Mesendoderm (in vitro differentiated cells): ENCODE data around the gene AFF3.

ENCODE experiments used
- DNase-seq: peaks from one replicate; pipeline ENCODE4 v3.0.0; 2013
- H2AK5ac ChIP-seq: 2 replicates; pipeline ENCODE4 v1.6.1; 2013; ENCODE audit warnings: low read length, inconsistent platforms
- H2BK120ac ChIP-seq: 2 replicates; pipeline ENCODE4 v1.6.1; 2013; ENCODE audit warnings: low read depth, mild to moderate bottlenecking, low read length, moderate library complexity, mixed read lengths
- H2BK15ac ChIP-seq: replicated peaks from 2 replicates; pipeline ENCODE4 v1.6.1; 2013; ENCODE audit warnings: low read depth, mild to moderate bottlenecking, moderate library complexity
- H2BK5ac ChIP-seq: 2 replicates; pipeline ENCODE4 v1.6.1; 2013; ENCODE audit warnings: low read length, inconsistent platforms
- H3K18ac ChIP-seq: 2 replicates; pipeline ENCODE4 v1.6.1; 2013; ENCODE audit warnings: mild to moderate bottlenecking, low read length, mixed read lengths
- H3K23ac ChIP-seq: one replicate; pipeline ENCODE4 v1.6.1; 2013; ENCODE audit warnings: low read length
- H3K27ac ChIP-seq: 2 replicates; pipeline ENCODE4 v1.5.1; 2013; ENCODE audit warnings: low read depth, mild to moderate bottlenecking, inconsistent platforms, low read length, moderate library complexity
- H3K27me3 ChIP-seq: 2 replicates; pipeline ENCODE4 v1.6.1; 2013; ENCODE audit warnings: low read length, control low read depth, mild to moderate bottlenecking, inconsistent platforms; ENCODE audit not compliant: insufficient read depth, poor library complexity
- H3K36me3 ChIP-seq: 2 replicates; pipeline ENCODE4 v1.6.1; 2013; ENCODE audit warnings: low read length, inconsistent platforms; ENCODE audit not compliant: control insufficient read depth, insufficient read depth
- H3K4ac ChIP-seq: one replicate; pipeline ENCODE4 v1.6.1; 2013; ENCODE audit warnings: low read depth, mild to moderate bottlenecking, low read length, moderate library complexity
- H3K4me1 ChIP-seq: 2 replicates; pipeline ENCODE4 v1.6.1; 2013; ENCODE audit warnings: low read depth, low read length, inconsistent platforms; ENCODE audit not compliant: control insufficient read depth
- H3K4me2 ChIP-seq: 2 replicates; pipeline ENCODE4 v1.6.1; 2013; ENCODE audit warnings: low read length
- H3K4me3 ChIP-seq: 2 replicates; pipeline ENCODE4 v1.5.1; 2013; ENCODE audit warnings: mild to moderate bottlenecking, low read length
- H3K56ac ChIP-seq: one replicate; pipeline ENCODE4 v1.6.1; 2013; ENCODE audit warnings: low read length
- H3K79me1 ChIP-seq: 2 replicates; pipeline ENCODE4 v1.6.1; 2013; ENCODE audit warnings: low read length, inconsistent platforms
- H3K79me2 ChIP-seq: 2 replicates; pipeline ENCODE4 v1.6.1; 2013; ENCODE audit warnings: mild to moderate bottlenecking, low read length; ENCODE audit not compliant: control insufficient read depth, insufficient read depth
- H3K9ac ChIP-seq: 2 replicates; pipeline ENCODE4 v1.6.1; 2013; ENCODE audit warnings: low read length, inconsistent platforms
- H4K5ac ChIP-seq: one replicate; pipeline ENCODE4 v1.6.1; 2013; ENCODE audit warnings: low read length
- H4K8ac ChIP-seq: one replicate; pipeline ENCODE4 v1.6.1; 2013; ENCODE audit warnings: low read depth, mild to moderate bottlenecking, control low read depth, low read length, moderate library complexity
- WGBS: extraction: QIAGEN DNeasy Blood & Tissue Kit; methylation state at CpG from one replicate; pipeline ENCODE4 v1.1.7; 2013; ENCODE audit warnings: low lambda C conversion rate, missing lambda C conversion rate; ENCODE audit not compliant: insufficient coverage; ENCODE audit errors: extremely low coverage; 5-methylcytosine and 5-hydroxymethylcytosine counted together

Gene AFF3

GRCh38 chr2:99822474-99823207, 319.7 kb downstream of the AFF3 start:
- WGBS, result no CpG with 5 or more reads among the region's 9 CpGs
- H3K23ac ChIP-seq, result no peak overlapping the region
- no peak overlapping the region for H3K9ac ChIP-seq
- H3K79me2 ChIP-seq, result no peaks in the 10 kb centered on the region
- no peak overlapping the region for H3K4me2 ChIP-seq
- no peak overlapping the region for H3K4me3 ChIP-seq
- H2BK15ac ChIP-seq, result no peak overlapping the region
- no peaks in the 10 kb centered on the region for H3K79me1 ChIP-seq
- H2BK5ac ChIP-seq, result no peak overlapping the region
- H2BK120ac ChIP-seq, result no peak overlapping the region
- no peak overlapping the region for H3K56ac ChIP-seq
- no peak overlapping the region for H3K18ac ChIP-seq
- H2AK5ac ChIP-seq, result no peak overlapping the region
- no peak overlapping the region for H3K27ac ChIP-seq
- H4K5ac ChIP-seq, result no peak overlapping the region
- DNase-seq, result peak; percentile 26
- H3K4ac ChIP-seq, result no peak overlapping the region
- H4K8ac ChIP-seq, result no peak overlapping the region
- H3K4me1 ChIP-seq, result no peaks in the 10 kb centered on the region
- no peaks in the 10 kb centered on the region for H3K36me3 ChIP-seq
- no peaks in the 10 kb centered on the region for H3K27me3 ChIP-seq

GRCh38 chr2:99821984-99822383, 320.4 kb downstream of the AFF3 start:
- no peak overlapping the region for H2BK15ac ChIP-seq
- no peak overlapping the region for H4K8ac ChIP-seq
- no CpG with 5 or more reads among the region's 6 CpGs for WGBS
- H2BK5ac ChIP-seq, result no peak overlapping the region
- H3K4me3 ChIP-seq, result no peak overlapping the region
- H3K27ac ChIP-seq, result no peak overlapping the region
- no peak overlapping the region for H2AK5ac ChIP-seq
- H2BK120ac ChIP-seq, result no peak overlapping the region
- no peak overlapping the region for H4K5ac ChIP-seq
- H3K56ac ChIP-seq, result no peak overlapping the region
- H3K9ac ChIP-seq, result no peak overlapping the region
- H3K4me2 ChIP-seq, result no peak overlapping the region
- DNase-seq, result no peak
- no peaks in the 10 kb centered on the region for H3K4me1 ChIP-seq
- H3K23ac ChIP-seq, result no peak overlapping the region
- no peak overlapping the region for H3K4ac ChIP-seq
- H3K79me1 ChIP-seq, result no peaks in the 10 kb centered on the region
- no peaks in the 10 kb centered on the region for H3K79me2 ChIP-seq
- no peak overlapping the region for H3K18ac ChIP-seq
- no peaks in the 10 kb centered on the region for H3K36me3 ChIP-seq
- no peaks in the 10 kb centered on the region for H3K27me3 ChIP-seq

- WGBS, result no CpG with 5 or more reads among the region's 7 CpGs
- Histone ChIP-seq H3K79me1 (no peaks in the 10 kb centered on the region), H3K9ac (no peak overlapping the region), H3K27me3 (no peaks in the 10 kb centered on the region), H3K36me3 (no peaks in the 10 kb centered on the region), H4K5ac (no peak overlapping the region), H3K27ac (no peak overlapping the region), H3K4ac (no peak overlapping the region), H3K56ac (no peak overlapping the region), H3K4me1 (no peaks in the 10 kb centered on the region), H3K4me2 (no peak overlapping the region), H4K8ac (no peak overlapping the region), H3K18ac (no peak overlapping the region), H3K23ac (no peak overlapping the region), H3K4me3 (no peak overlapping the region), H2BK15ac (no peak overlapping the region), H2BK5ac (no peak overlapping the region), H2BK120ac (no peak overlapping the region), H2AK5ac (no peak overlapping the region), H3K79me2 (no peaks in the 10 kb centered on the region)
- peak; percentile 65 for DNase-seq
Measured at GRCh38 chr2:99821572-99821971, 320.8 kb downstream of the AFF3 start.

GRCh38 chr2:99821039-99821438, 321.4 kb downstream of the AFF3 start:
- no peaks in the 10 kb centered on the region for H3K27me3 ChIP-seq
- no peak overlapping the region for H3K56ac ChIP-seq
- peak; percentile 58 for DNase-seq
- H2AK5ac ChIP-seq, result no peak overlapping the region
- no peak overlapping the region for H3K4ac ChIP-seq
- no peaks in the 10 kb centered on the region for H3K36me3 ChIP-seq
- no peak overlapping the region for H2BK5ac ChIP-seq
- no peak overlapping the region for H3K4me3 ChIP-seq
- no peak overlapping the region for H3K18ac ChIP-seq
- WGBS, result no CpG with 5 or more reads among the region's 3 CpGs
- H3K9ac ChIP-seq, result no peak overlapping the region
- H3K4me1 ChIP-seq, result no peaks in the 10 kb centered on the region
- H3K27ac ChIP-seq, result no peak overlapping the region
- H2BK120ac ChIP-seq, result no peak overlapping the region
- no peak overlapping the region for H4K8ac ChIP-seq
- no peaks in the 10 kb centered on the region for H3K79me2 ChIP-seq
- H2BK15ac ChIP-seq, result no peak overlapping the region
- H3K23ac ChIP-seq, result no peak overlapping the region
- H3K4me2 ChIP-seq, result no peak overlapping the region
- H3K79me1 ChIP-seq, result no peaks in the 10 kb centered on the region
- no peak overlapping the region for H4K5ac ChIP-seq

- Histone ChIP-seq H2BK15ac (no peak overlapping the region), H4K5ac (no peak overlapping the region), H3K56ac (no peak overlapping the region), H3K4me2 (no peak overlapping the region), H3K4ac (no peak overlapping the region), H3K18ac (no peak overlapping the region), H3K4me1 (no peaks in the 10 kb centered on the region), H3K23ac (no peak overlapping the region), H4K8ac (no peak overlapping the region), H2BK5ac (no peak overlapping the region), H3K79me2 (no peaks in the 10 kb centered on the region), H3K27ac (no peak overlapping the region), H3K4me3 (no peak overlapping the region), H3K79me1 (no peaks in the 10 kb centered on the region), H3K36me3 (no peaks in the 10 kb centered on the region), H3K27me3 (no peaks in the 10 kb centered on the region), H3K9ac (no peak overlapping the region), H2AK5ac (no peak overlapping the region), H2BK120ac (no peak overlapping the region)
- no CpG with 5 or more reads among the region's 7 CpGs for WGBS
- DNase-seq, result peak; percentile 57
Measured at GRCh38 chr2:99819766-99820165, 322.6 kb downstream of the AFF3 start.

GRCh38 chr2:99818842-99819241, 323.5 kb downstream of the AFF3 start:
- no CpG with 5 or more reads among the region's 2 CpGs for WGBS
- no peak overlapping the region for H3K4me2 ChIP-seq
- no peaks in the 10 kb centered on the region for H3K36me3 ChIP-seq
- H3K27ac ChIP-seq, result no peak overlapping the region
- no peak overlapping the region for H3K23ac ChIP-seq
- no peaks in the 10 kb centered on the region for H3K4me1 ChIP-seq
- no peak overlapping the region for H3K4ac ChIP-seq
- no peak overlapping the region for H2BK15ac ChIP-seq
- H4K8ac ChIP-seq, result no peak overlapping the region
- no peak for DNase-seq
- no peaks in the 10 kb centered on the region for H3K79me1 ChIP-seq
- no peak overlapping the region for H4K5ac ChIP-seq
- H3K79me2 ChIP-seq, result no peaks in the 10 kb centered on the region
- no peak overlapping the region for H2AK5ac ChIP-seq
- H3K4me3 ChIP-seq, result no peak overlapping the region
- no peak overlapping the region for H2BK5ac ChIP-seq
- H3K9ac ChIP-seq, result no peak overlapping the region
- H2BK120ac ChIP-seq, result no peak overlapping the region
- H3K18ac ChIP-seq, result no peak overlapping the region
- H3K27me3 ChIP-seq, result no peaks in the 10 kb centered on the region
- no peak overlapping the region for H3K56ac ChIP-seq
